Stimulated activated CD4-positive, alpha-beta T cell treated with anti-CD3 and anti-CD28 coated beads, TNF-alpha, amount 100 ng/mL, for 24 hours (primary cell): ENCODE measurements around the gene FOXRED1.

ENCODE experiments used
- DNase-seq, 3 experiments: peaks; one replicate each; pipeline ENCODE4 v3.0.0-alpha.2; 2020; ENCODE audit warnings: low read depth in 3 of 3

FOXRED1 gene

DNA sequence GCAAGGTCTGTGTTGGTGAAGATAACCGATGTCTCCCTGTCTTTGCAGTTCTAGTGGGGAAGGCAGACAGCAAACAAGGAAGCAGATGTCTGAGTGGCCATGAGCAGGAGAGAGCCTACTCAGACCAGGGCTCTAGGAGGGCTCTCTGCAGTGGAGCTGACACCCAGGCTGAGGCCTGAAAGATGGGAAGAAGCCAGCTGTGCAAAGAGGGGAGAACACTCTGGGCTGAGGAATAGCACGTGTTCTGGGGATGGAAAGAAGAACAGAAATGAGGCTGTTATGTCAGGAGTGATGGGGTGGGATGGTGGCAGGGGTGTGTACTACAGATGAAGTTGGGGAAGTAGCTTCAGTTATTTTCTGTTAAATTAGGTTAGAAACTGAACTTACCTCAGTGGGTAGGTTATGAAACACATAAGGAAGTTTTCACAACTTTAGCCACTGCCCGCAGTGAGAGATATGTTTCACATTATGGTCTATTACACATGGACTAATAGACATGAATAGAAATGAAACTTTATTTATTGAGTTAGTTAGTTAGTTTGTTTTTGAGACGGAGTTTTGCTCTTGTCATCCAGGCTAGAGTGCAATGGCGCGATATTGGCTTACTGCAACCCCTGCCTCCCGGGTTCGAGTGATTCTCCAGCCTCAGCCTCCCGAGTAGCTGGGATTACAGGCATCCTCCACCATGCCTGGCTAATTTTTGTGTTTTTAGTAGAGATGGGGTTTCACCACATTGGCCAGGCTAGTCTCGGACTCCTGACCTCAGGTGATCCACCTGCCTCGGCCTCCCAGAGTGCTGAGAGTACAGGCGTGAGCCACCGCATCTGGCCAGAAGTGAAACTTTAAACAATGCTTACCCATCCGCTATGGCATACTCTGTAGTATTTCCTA, 42.7 kb downstream of the FOXRED1 start:
- DNase-seq = no peak

DNA sequence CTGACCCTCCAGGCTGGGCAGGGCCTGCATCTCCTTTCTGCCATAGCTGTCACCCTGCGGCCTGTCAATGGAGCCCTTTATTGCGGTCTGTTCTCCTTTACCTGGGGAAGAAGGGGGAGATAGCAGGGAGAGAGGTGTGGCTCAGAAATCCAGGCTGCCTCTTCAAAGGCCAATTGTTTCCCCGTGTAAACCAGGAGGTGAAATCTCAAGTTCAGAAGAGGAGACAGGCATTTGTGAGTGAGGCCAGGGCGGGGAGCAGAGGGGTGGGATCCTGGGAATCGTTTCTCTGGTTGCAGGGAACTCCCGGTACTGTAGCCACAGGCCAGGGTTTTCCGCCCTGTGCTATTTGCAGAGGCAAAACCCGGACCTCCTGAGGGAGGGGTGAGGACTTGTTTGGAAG, 44.0 kb downstream of the FOXRED1 start:
- DNase-seq = no peak

DNA sequence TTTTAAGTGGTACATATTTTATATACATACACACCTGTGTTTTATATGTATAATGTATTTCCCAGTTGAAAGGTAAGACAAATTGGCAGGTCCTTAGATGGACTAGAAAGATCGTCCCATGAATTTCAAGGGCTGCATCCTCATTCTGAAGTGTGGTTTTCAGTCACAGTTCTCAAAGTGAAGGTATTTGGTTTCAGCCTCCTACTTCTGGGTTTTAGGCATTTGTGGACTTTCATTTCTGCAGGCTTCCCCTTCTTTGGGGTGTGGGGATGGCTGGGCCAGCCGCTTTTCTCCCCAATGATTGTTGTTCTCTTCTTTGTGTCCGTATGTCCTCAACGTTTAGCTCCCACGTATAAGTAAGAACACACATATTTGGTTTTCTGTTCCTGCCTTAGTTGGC, 44.9 kb downstream of the FOXRED1 start:
- no peak for DNase-seq

DNA sequence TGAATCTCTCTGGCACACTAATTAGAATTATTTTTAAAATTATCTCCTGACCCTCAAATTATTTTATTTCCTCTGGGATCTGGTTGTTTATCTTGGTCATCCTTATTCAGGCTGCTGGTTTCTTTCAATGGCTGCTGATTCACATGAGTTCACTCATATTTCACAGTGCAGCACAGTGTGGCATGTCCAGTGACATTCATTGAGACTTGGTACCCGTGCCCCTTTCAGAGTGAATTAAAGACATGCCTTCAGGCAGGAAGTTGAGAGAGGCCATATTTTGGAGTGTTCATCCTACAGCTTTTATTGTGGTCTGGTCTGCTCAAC, 48.4 kb downstream of the FOXRED1 start:
- DNase-seq = no peak

DNA sequence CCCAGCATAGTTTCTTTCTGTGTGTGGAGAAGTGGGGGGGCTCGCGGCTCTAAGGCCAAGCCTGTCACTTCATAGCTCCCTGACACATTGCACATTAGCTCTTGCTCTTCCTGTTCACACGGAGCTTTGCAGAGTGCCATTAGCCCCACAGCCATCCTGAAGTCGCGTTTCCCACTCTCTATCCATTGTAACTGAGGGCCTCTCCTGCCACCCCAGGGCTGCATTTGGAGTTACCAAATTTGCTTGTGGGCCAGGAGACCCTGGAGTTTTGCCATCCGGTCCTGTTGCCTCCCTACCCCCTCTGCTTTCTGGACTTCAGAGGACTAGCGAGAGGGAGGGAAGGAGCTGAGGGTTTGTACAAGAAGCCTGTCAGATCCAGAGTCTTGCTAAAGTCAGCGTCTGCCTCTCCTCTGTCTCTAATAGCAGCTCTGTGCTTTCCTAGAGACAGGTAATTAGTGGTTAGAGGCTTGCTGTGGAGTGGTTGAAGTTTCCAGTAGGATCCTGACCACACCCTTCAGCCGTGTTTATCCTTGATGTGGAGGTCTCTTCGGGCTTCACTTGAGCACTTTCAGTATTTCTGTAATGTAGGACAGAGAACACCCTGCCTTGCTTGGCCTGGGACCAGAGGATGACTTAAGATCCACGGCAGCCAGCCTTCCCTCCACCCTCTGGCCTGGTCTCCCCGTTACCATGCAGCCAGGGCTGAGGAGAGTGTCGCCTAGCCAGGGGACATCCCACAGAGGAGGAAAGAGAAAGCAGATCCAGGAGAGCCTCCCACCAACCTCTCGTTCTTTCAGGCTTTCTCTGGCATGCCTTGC, 49.0 kb downstream of the FOXRED1 start:
- DNase-seq = no peak

DNA sequence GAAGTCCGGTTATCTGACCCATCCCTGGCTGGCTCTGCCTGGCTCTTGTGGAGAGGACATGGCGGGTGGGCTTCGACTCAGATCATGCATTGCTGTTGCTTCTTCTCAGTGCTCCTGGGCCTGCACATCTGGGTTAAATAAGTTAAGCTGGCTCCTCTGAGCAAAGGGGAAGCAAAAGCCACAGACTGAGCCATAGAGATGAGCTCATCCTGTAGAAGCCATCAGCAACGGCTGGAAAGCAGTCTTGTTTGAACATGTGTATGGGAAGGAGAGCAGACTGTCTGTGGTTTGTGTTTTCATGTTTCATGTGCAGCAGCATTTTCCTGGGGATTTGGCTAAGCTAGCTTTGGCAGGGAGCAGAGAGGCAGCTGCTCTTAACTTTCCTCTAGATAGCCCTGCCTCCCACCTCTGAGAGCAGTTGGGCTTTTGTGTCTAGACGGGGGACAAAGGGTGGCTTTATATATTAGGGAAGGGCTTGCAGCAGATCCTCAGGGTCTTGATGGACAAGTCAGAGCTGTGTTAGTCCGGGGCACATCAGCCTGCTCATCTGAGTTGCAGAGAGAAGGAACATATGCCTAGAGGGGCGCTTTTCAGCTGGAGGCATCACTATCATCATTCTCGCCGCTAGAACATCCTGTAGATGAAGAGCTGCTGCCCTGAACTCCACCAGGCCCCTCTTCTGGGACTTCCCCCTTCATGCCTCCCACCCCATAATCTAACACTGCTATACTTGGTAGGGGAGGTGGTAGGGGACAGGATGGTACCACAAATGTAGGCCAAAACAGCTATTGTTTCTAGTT, 49.8 kb downstream of the FOXRED1 start:
- no peak for DNase-seq

DNA sequence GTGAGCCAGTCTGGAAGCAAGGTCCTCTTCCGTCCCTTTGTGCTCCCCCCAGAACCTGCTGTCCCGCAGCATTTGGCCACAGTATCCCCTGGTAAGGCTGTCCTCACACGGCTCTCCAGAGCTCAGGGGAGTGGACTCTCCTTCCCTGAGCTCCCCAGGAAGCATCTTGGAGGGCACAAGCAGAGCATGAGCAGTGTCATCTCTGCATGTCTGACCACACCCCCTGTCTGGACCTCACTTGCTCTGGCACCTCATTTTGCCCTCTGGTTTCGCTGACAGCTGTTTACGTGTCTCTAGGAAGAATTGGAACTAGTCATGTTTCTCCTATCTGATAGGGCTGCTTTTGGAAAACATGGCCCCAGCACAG, 50.4 kb downstream of the FOXRED1 start:
- DNase-seq = no peak

DNA sequence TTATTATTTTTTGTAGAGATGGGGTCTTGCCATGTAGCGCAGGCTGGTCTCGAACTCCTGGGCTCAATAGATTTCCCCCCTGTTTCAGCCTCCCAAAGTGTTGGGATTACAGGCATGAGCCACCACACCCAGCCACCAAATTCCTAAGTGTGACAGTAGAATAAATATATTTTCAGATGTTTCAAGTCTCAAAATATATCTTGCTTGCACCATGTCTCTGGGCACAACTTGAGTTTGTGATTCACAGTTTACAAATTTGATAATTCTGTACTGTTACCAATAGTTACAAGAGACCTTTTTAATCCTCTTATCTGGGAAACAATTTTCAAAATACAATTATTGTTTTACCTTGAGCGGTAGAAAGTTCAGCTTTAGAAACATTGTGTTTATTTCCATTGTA, 54.0 kb downstream of the FOXRED1 start:
- DNase-seq = no peak

DNA sequence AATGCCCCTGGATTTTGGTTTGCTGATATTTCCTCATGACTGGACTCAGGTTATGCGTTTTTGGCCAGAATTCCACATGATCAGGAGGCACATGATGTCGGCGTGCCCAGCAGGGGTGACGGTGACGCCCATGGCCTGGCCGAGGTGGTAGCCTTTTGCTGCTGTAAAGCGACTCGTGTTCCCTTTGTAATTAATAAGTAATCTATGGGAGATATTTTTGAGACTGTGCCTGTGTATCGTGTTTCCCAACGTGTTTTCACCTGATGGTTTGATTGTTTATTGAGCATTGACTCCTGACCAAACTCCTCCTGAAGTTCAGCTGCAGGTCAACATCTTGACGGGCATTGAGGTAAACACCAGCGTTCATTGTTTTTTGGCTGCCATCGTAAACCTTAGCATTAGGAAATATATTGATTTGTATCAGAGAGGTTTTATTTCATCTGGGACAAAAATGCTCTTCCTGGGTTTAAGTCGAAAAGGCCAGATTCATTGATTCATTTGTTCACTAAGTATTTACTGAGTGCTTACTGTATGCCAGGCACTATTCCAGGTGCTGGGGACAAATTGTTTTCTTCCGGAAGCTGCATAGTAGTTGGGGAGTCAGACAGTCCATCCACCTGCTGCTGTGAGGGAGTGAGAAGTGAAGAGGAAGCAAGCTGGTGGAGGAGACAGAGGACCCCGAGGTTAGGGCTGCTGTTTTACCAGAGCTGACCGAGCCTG, 58.5 kb downstream of the FOXRED1 start:
- DNase-seq = no peak
